ENCODE data around the gene GDPD2. TPM values are rescaled to one million over a fixed set of nuclear protein-coding genes. Genes with fewer than 3 reads are reported as not detected.

Gene GDPD2, protein sequence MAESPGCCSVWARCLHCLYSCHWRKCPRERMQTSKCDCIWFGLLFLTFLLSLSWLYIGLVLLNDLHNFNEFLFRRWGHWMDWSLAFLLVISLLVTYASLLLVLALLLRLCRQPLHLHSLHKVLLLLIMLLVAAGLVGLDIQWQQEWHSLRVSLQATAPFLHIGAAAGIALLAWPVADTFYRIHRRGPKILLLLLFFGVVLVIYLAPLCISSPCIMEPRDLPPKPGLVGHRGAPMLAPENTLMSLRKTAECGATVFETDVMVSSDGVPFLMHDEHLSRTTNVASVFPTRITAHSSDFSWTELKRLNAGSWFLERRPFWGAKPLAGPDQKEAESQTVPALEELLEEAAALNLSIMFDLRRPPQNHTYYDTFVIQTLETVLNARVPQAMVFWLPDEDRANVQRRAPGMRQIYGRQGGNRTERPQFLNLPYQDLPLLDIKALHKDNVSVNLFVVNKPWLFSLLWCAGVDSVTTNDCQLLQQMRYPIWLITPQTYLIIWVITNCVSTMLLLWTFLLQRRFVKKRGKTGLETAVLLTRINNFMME
- total RNA-seq: not detected in 2 replicates

GRCh38 chrX:70422851-70423341, at the start of gene GDPD2:
Gene GDPD2 (plus strand): TSS chrX:70423314. CDS start chrX:70424985, 1,671 bp downstream.

GRCh38 chrX:70444326-70444945, 21.3 kb downstream of the GDPD2 start, which contains the start of gene DLG3:
Gene DLG3 (plus strand): TSS chrX:70444835. CDS start chrX:70445202, 367 bp downstream.

Other genes starting within 250 kb of the GDPD2 start
- not detected in 2 replicates for gene DGAT2L6, start 245.8 kb upstream of the GDPD2 start, total RNA-seq
- gene AWAT1, start 188.7 kb upstream of the GDPD2 start, total RNA-seq: not detected in 2 replicates
- gene P2RY4, start 163.1 kb upstream of the GDPD2 start, total RNA-seq: under 0.01 TPM in 1 of 2 replicates, not detected in the other
- not detected in 2 replicates for gene ARR3, start 155.0 kb upstream of the GDPD2 start, total RNA-seq
- gene RAB41, start 141.1 kb upstream of the GDPD2 start, total RNA-seq: not detected in 2 replicates
- gene PDZD11, start 133.4 kb upstream of the GDPD2 start, total RNA-seq: 39.2 and 40.3 TPM in 2 replicates
- 10.9 and 35.3 TPM in 2 replicates for gene KIF4A, start 133.2 kb upstream of the GDPD2 start, total RNA-seq
- gene DLG3, start 21.5 kb downstream of the GDPD2 start, total RNA-seq: 24.7 and 26.9 TPM in 2 replicates

Data from uterine smooth muscle cell (primary cell).